NCI-H1417 treated with DMSO at 0.1 percent for 48 hours (cell line): Measurements from ENCODE around the gene SNRNP40.

Experiments
- DNase-seq: peaks from one replicate; lab custom pipeline; 2025; lab: John Stamatoyannopoulos, UW

The SNRNP40 gene

GRCh38 chr1:31230378-31230777 lies 66.2 kb downstream of the SNRNP40 start:
- DNase-seq: no peak

GRCh38 chr1:31228986-31229385 lies 67.6 kb downstream of the SNRNP40 start:
- DNase-seq: no peak

- DNase-seq: no peak
Measured at GRCh38 chr1:31227891-31228568, 68.6 kb downstream of the SNRNP40 start.

- DNase-seq: no peak
Measured at GRCh38 chr1:31224068-31224467, 72.5 kb downstream of the SNRNP40 start.

- no peak for DNase-seq
Measured at GRCh38 chr1:31222176-31222575, 74.4 kb downstream of the SNRNP40 start.

GRCh38 chr1:31221072-31221471 lies 75.5 kb downstream of the SNRNP40 start:
- no peak for DNase-seq

- no peak for DNase-seq
Measured at GRCh38 chr1:31219489-31219888, 77.1 kb downstream of the SNRNP40 start.

- no peak for DNase-seq
Measured at GRCh38 chr1:31218705-31219104, 77.9 kb downstream of the SNRNP40 start.

- no peak for DNase-seq
Measured at GRCh38 chr1:31216016-31216415, 80.6 kb downstream of the SNRNP40 start.

- no peak for DNase-seq
Measured at GRCh38 chr1:31215065-31215570, 81.5 kb downstream of the SNRNP40 start.

- no peak for DNase-seq
Measured at GRCh38 chr1:31214316-31215064, 82.1 kb downstream of the SNRNP40 start.
